LNCaP clone FGC (cell line): Measurements from ENCODE around the gene BBC3.

Source experiments
- DNase-seq: peaks from one replicate; pipeline ENCODE4 v3.0.0-alpha.2; 2011; ENCODE audit warnings: low read depth
- H3K4me3 ChIP-seq: 2 replicates; pipeline ENCODE4 v1.5.1; 2011; ENCODE audit warnings: mild to moderate bottlenecking, low read depth, low read length, control low read depth
- TF ChIP-seq, protein P1 (sequence below): IDR thresholded peaks from 2 replicates; pipeline ENCODE4 v1.5.1; 2012; ENCODE audit warnings: mild to moderate bottlenecking; ENCODE audit not compliant: control insufficient read depth, insufficient read depth; ENCODE audit errors: extremely low read depth

Gene BBC3

DNA sequence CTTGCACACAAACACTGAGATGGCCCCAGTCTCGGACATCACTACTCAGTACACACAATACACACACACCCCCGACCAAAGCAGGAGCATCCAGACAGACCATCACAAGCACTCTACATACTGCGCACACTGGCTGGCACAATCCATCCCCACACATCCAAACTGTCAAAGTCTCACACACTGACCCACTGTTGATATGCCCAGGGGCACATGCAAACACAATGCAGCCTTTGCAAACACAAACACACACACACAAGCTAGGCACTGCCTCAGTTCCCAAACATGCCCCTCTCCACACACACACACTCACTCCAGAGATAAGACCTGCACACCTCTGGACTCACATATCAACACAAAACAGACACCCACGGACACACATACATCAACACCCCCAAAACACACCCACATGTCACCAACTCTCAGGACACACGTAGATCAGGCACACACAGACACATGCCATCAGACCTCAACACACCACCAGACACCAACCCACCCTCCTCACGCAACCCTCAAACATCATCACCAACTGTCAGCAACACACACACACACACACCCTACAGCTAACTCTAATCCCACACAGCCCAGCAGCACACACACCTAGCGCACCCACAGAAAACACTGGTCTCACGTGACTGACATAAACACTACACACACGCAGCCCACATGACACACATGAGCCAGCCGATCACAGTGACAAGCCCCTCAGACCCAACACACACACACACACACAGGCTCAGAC lies 1.9 kb downstream of the BBC3 start:
- no peak for DNase-seq
- TF ChIP-seq, protein P1, sequence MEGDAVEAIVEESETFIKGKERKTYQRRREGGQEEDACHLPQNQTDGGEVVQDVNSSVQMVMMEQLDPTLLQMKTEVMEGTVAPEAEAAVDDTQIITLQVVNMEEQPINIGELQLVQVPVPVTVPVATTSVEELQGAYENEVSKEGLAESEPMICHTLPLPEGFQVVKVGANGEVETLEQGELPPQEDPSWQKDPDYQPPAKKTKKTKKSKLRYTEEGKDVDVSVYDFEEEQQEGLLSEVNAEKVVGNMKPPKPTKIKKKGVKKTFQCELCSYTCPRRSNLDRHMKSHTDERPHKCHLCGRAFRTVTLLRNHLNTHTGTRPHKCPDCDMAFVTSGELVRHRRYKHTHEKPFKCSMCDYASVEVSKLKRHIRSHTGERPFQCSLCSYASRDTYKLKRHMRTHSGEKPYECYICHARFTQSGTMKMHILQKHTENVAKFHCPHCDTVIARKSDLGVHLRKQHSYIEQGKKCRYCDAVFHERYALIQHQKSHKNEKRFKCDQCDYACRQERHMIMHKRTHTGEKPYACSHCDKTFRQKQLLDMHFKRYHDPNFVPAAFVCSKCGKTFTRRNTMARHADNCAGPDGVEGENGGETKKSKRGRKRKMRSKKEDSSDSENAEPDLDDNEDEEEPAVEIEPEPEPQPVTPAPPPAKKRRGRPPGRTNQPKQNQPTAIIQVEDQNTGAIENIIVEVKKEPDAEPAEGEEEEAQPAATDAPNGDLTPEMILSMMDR = no peak
- H3K4me3 ChIP-seq = peak overlapping the region; percentile 81

- no peak for DNase-seq
- TF ChIP-seq, protein P1 = no peak
- peak overlapping the region; percentile 81 for H3K4me3 ChIP-seq
Observed at GRCh38 chr19:47228168-47228936, 2.6 kb downstream of the BBC3 start.

GRCh38 chr19:47227352-47228167 lies 3.4 kb downstream of the BBC3 start:
- TF ChIP-seq, protein P1 = no peak
- peak overlapping the region; percentile 49 for H3K4me3 ChIP-seq
- DNase-seq = no peak

- DNase-seq = no peak
- peak overlapping the region; percentile 49 for H3K4me3 ChIP-seq
- TF ChIP-seq, protein P1 = no peak; the same call in 1 of the 2 replicates
Observed at GRCh38 chr19:47226426-47227351, 4.3 kb downstream of the BBC3 start.

- H3K4me3 ChIP-seq = peak overlapping the region; percentile 49
- TF ChIP-seq, protein P1 = peak; percentile 32
- DNase-seq = no peak
Observed at GRCh38 chr19:47225746-47226425, 5.1 kb downstream of the BBC3 start.
